GM19240 (cell line): Measurements from ENCODE around the gene NBPF3.
"Not testable (repeated sequence)": the region's sequence is repeated elsewhere in the genome, so short reads cannot be mapped to it uniquely, and the experiment has no call there.

Experiments used
- DNase-seq: peaks from one replicate; pipeline ENCODE4 v3.0.0; 2011; ENCODE audit warnings: low spot score; ENCODE audit not compliant: insufficient read length

NBPF3 gene

GRCh38 chr1:21439721-21440629 is at the start of gene NBPF3:
NBPF3 (plus strand) TSS chr1:21440137; CDS start chr1:21445087, 4,950 bp downstream.
- DNase-seq: peak; percentile 68

GRCh38 chr1:21391497-21391896 is 48.4 kb upstream of the NBPF3 start:
- DNase-seq: no peak

- no peak for DNase-seq
Observed at GRCh38 chr1:21392587-21393263, 47.2 kb upstream of the NBPF3 start.

- DNase-seq: no peak
Observed at GRCh38 chr1:21396516-21396915, 43.4 kb upstream of the NBPF3 start.

GRCh38 chr1:21397813-21398188 is 42.1 kb upstream of the NBPF3 start:
- no peak for DNase-seq

GRCh38 chr1:21401726-21402346 is 38.1 kb upstream of the NBPF3 start:
- DNase-seq: not testable (repeated sequence)

- no peak for DNase-seq
Observed at GRCh38 chr1:21406659-21407058, 33.3 kb upstream of the NBPF3 start.

GRCh38 chr1:21409897-21410296 is 30.0 kb upstream of the NBPF3 start:
- DNase-seq: not testable (repeated sequence)

GRCh38 chr1:21414015-21414414 is 25.9 kb upstream of the NBPF3 start:
- no peak for DNase-seq

GRCh38 chr1:21420378-21420777 is 19.6 kb upstream of the NBPF3 start:
- DNase-seq: not testable (repeated sequence)

- not testable (repeated sequence) for DNase-seq
Observed at GRCh38 chr1:21421307-21421706, 18.6 kb upstream of the NBPF3 start.

GRCh38 chr1:21427798-21428480 is 12.0 kb upstream of the NBPF3 start:
- DNase-seq: not testable (repeated sequence)

- DNase-seq: not testable (repeated sequence)
Observed at GRCh38 chr1:21428481-21429073, 11.4 kb upstream of the NBPF3 start.

GRCh38 chr1:21429210-21429609 is 10.7 kb upstream of the NBPF3 start:
- DNase-seq: not testable (repeated sequence)

GRCh38 chr1:21430875-21431274 is 9.1 kb upstream of the NBPF3 start:
- DNase-seq: not testable (repeated sequence)

GRCh38 chr1:21434394-21434793 is 5.5 kb upstream of the NBPF3 start:
- DNase-seq: no peak

- no peak for DNase-seq
Observed at GRCh38 chr1:21435646-21436487, 4.1 kb upstream of the NBPF3 start.

- no peak for DNase-seq
Observed at GRCh38 chr1:21436488-21437340, 3.2 kb upstream of the NBPF3 start.

- DNase-seq: no peak
Observed at GRCh38 chr1:21437341-21437640, 2.6 kb upstream of the NBPF3 start.
